ENCODE data around the gene RPL13A. TPM values are rescaled to one million over a fixed set of nuclear protein-coding genes. Genes with fewer than 3 reads are reported as not detected.

RPL13A gene
- total and polyA plus RNA-seq, 9 donors: 3,682 to 9,736 (median 6,664) TPM

DNA sequence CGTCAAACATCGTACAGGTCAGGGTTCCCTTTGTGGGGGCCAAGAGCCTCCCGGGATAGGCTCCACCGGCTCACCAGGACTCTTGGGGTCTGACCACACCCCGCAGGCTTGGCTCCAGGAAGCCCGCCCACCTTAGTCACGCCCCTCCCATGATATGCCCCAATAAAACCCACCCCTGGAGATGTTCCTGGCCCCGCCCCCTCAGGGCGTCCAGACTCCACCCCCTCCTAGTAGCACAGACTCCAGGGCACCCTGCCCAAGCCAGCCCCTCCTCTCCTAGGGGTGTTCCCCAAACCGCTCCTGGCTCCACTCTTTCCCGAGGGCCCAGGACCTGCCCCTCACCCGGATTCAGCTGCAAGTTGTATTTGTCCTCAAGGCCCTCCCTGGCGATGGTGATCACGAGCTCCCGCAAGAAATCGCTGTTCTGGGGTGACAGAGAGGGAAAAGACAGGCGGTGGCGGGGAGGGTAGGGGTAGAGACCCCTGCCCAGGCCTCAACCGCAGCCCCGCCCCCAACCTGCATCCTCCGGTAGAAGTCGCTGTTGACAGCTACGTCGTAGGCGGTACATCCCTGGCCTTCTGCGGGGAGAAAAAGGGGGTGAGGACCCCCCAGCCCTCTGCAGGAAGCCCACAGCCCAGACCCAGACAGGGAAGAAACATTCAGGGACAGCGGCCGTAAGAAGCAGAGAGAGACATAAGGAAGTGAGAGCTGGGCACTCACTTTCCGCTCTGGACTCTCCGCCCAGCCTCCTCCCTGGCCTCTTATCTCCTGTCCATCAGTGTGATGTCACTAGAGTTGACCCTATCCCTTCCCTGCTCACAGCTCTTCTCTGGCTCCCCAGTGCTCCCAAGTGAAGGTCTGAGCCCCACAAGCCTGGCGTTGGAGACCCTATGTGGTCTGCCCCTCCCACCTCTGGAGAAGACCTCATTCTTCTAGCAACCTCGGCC lies 39.6 kb upstream of the RPL13A start:
- WGBS, 3 donors: 50 to 60% (median 52%) methylated on average over 32 of the region's 32 CpGs
- peak; percentile 54 to 80 (median 67) for DNase-seq
- TF ChIP-seq EP300 (IDR thresholded peaks at IDR 0.05) (no peak), POLR2A (IDR thresholded peaks at IDR 0.05) (no peak)
- TF ChIP-seq, protein P1, sequence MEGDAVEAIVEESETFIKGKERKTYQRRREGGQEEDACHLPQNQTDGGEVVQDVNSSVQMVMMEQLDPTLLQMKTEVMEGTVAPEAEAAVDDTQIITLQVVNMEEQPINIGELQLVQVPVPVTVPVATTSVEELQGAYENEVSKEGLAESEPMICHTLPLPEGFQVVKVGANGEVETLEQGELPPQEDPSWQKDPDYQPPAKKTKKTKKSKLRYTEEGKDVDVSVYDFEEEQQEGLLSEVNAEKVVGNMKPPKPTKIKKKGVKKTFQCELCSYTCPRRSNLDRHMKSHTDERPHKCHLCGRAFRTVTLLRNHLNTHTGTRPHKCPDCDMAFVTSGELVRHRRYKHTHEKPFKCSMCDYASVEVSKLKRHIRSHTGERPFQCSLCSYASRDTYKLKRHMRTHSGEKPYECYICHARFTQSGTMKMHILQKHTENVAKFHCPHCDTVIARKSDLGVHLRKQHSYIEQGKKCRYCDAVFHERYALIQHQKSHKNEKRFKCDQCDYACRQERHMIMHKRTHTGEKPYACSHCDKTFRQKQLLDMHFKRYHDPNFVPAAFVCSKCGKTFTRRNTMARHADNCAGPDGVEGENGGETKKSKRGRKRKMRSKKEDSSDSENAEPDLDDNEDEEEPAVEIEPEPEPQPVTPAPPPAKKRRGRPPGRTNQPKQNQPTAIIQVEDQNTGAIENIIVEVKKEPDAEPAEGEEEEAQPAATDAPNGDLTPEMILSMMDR (IDR thresholded peaks at IDR 0.05): no peak
- no peak overlapping the region for H3K4me3 ChIP-seq
- intact Hi-C loops (cut with DNase I): loop anchor here in 1 of 4 donors (10.0 kb wide), 1 partner anchor 83 kb away; the partner anchor contains the start of genes DKKL1 and TEAD2
- no peaks in the 10 kb centered on the region for H3K4me1 ChIP-seq (ENCODE audit: insufficient read depth)
- no peaks in the 10 kb centered on the region for H3K27me3 ChIP-seq
- no peaks in the 10 kb centered on the region for H3K9me3 ChIP-seq
- H3K27ac ChIP-seq: no peak overlapping the region
- H3K36me3 ChIP-seq: no peaks in the 10 kb centered on the region

DNA sequence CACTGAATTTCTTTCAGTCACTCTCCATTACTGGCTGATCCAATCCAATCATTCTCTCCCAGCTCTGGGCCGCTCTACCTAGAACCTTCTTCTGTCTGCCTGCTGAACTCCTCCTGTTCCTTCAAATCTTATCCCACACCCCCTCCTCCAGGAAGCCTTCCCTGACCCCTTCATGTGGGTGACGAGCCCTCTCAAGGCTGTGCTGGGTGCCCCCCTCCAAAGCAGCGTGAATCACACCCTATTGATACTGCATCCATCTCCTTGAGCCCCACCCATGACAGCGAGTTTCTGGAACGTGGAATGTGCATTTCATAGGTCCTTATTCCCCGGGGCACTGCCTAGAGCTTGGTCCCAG lies 39.0 kb upstream of the RPL13A start:
- no peak for TF ChIP-seq POLR2A (IDR thresholded peaks at IDR 0.05)
- TF ChIP-seq EP300 (IDR thresholded peaks at IDR 0.05): no peak
- TF ChIP-seq, protein P1 (IDR thresholded peaks at IDR 0.05): no peak
- DNase-seq: no peak
- no peaks in the 10 kb centered on the region for H3K36me3 ChIP-seq
- intact Hi-C loops (cut with DNase I): loop anchor here in 1 of 4 donors (10.0 kb wide), 1 partner anchor 84 kb away; the partner anchor contains the start of genes DKKL1 and TEAD2
- no peaks in the 10 kb centered on the region for H3K27me3 ChIP-seq
- no peaks in the 10 kb centered on the region for H3K9me3 ChIP-seq
- no peak overlapping the region for H3K4me3 ChIP-seq
- WGBS, 3 donors: 87 to 93% (median 88%) methylated on average over 6 of the region's 6 CpGs
- H3K27ac ChIP-seq: no peak overlapping the region
- H3K4me1 ChIP-seq (ENCODE audit: insufficient read depth): no peaks in the 10 kb centered on the region

DNA sequence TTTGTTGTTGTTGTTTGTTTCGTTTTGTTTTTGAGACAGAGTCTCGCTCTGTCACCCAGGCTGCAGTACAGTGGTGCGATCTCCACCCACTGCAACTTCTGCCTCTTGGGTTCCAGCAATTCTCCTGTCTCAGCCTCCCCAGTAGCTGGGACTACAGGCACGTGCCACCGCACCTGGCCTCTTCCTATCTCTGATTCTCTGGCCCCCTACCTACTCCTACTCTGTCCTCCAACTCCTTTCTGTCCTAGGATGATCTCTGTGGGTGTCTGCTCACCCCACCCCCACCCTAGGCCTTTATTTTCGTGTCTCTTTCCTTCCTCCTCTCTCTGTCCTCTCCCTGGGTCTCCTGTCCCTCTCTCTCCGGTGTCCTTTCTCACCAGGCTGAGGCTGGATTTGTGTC lies 37.0 kb upstream of the RPL13A start:
- intact Hi-C loops (cut with DNase I): no loop called here
- DNase-seq: no peak
- Histone ChIP-seq H3K4me1 (ENCODE audit: insufficient read depth) (no peaks in the 10 kb centered on the region), H3K36me3 (no peaks in the 10 kb centered on the region), H3K27ac (no peak overlapping the region), H3K9me3 (no peaks in the 10 kb centered on the region), H3K27me3 (no peaks in the 10 kb centered on the region), H3K4me3 (no peak overlapping the region)
- 74 to 81% (median 77%) methylated on average over 7 of the region's 7 CpGs for WGBS, 3 donors
- TF ChIP-seq POLR2A (IDR thresholded peaks at IDR 0.05) (no peak), EP300 (IDR thresholded peaks at IDR 0.05) (no peak)
- TF ChIP-seq, protein P1 (IDR thresholded peaks at IDR 0.05): no peak

DNA sequence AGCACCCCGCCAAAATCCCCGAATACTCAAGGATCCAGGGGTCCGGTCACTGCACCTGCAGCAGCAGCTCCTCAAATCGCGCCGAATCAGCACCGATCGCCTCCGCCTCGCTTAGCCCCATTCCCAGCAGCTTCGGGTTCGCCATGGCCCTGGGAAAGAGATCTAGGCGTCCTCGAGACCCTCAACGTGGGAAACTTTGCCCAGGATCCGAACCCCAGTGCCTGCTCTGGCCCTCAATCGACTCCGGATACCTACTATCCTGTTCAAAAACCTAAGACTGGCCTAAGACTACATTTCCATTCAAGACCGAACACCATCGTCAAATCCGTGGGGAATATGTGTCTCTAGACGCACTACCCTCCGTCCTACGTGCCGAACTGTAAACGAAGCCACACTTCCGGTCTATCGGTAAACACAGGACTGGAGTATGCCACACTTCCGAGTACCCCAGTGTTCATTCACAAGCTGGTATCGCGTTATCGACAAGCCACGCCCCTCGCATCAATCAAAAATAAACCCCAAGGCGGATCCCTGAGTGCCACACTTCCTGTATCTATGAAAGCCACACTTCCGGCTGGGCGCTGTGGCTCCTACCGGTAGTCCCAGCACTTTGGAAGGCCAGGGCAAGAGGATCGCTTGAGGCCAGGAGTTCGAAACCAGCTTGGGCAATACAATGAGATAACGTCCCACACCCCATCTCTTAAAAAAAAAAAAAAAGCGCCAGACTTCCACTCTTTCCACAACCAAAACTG lies 35.8 kb upstream of the RPL13A start, which contains the start of gene PIH1D1:
TSS of gene PIH1D1 (minus strand) at position 385 of the 752 bp plus-strand sequence. CDS start at position 145, 240 bp downstream.
- Histone ChIP-seq H3K4me1 (ENCODE audit: insufficient read depth) (no peaks in the 10 kb centered on the region), H3K4me3 (peak within 1 kb of the TSS; percentile 78), H3K9me3 (no peaks in the 10 kb centered on the region), H3K36me3 (no peaks in the 10 kb centered on the region), H3K27ac (peak within 1 kb of the TSS; percentile 86 to 95), H3K27me3 (no peaks in the 10 kb centered on the region)
- TF ChIP-seq EP300 (IDR thresholded peaks at IDR 0.05) (no peak), POLR2A (IDR thresholded peaks at IDR 0.05) (peak; percentile 32)
- intact Hi-C loops (cut with DNase I): no loop called here
- DNase-seq: peak; percentile 94 to 97 (median 95)
- 1 to 5% (median 2%) methylated on average over 42 of the region's 42 CpGs for WGBS, 3 donors

Measured in ovary (tissue), 9 donors.